NOMO-1 treated with DMSO at 0.1 percent for 48 hours (cell line): ENCODE data around the gene ACVR2B.
"Not testable (repeated sequence)": the region's sequence is repeated elsewhere in the genome, so short reads cannot be mapped to it uniquely, and the experiment has no call there.

Experiments used
- DNase-seq: peaks from one replicate; lab custom pipeline; 2025; ENCODE audit not compliant: unreplicated experiment; lab: John Stamatoyannopoulos, UW

ACVR2B gene

DNA sequence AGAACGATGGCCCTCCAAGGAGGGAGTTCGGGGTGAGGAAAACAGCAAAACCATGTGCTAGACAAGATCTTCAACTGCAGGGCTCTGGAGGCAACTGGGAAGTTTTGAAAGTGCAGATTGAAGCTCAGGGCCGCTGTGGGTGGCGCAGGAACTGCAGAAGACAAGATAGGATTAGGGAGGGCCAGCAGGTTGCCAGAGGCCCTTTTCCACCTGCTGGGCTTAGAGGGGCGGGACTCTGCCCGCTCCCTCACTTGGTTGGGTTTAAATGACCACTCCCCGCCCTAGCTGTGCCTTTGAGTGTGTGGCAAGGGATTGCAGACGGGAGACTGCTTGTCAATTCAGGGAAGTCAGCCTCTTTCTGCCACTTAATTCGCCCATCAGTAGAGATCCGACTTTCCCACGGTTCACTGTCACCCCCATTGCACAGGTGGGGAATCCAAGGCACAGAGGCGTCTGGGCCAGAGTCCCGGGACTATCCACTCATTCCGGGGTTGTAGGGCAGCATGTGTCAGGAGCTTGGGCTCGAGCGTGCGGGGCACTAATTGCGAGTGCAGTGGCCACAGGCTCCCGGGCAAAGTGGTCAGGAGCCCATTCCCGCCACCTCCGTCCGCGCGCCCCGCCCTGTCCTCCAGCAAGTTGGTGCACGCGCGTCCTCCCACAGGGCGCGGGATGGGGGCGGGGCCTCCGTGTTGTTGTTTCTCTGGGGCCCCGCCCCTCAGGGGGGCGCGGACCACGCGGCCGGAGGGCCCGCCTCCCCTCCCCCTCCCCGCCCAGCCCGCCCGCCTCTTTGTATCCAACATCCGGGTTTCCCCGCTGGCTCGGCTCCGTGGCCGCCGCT lies at the start of gene ACVR2B:
TSS of gene ACVR2B (plus strand) at position 816 of the 838 bp plus-strand sequence. CDS start 433 bp downstream, outside the sequence.
- DNase-seq = peak; percentile 69

DNA sequence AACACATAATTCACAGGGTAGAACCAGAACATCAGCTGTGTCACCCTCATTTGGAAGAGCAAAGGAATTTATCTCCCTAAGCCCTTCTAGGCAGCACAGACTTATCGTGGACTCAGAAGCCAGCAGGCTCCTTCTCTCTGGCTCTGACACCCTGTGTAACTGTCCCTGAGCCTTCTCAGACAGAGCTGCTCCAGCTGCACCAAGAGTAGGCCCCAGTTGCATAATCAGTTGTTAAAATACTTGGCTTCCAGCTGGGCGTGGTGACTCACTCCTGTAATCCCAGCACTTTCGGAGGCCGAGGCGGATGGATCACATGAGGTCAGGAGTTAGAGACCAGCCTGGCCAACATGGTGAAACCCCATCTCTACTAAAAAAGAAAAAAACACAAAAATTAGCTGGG lies 49.4 kb upstream of the ACVR2B start:
- DNase-seq = no peak

DNA sequence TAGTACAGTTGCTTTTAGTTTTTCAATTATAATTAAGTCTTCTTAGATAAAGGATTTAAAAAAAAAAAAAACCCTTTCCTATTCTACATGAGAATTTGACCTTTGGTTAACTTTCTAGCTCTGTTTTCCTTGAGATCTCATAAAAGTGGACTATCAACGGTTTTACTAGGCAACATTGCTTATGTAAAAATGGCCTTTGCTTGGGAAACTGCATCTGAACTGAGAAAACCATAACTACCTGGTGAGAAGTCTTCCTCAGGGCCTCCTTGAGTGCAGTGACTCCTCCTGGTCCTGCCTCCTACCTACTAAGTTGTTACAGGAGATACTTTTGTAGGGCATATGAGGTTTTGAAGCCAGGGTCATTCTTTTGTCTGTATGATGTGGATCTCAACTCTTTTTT lies 42.1 kb upstream of the ACVR2B start:
- DNase-seq = no peak

DNA sequence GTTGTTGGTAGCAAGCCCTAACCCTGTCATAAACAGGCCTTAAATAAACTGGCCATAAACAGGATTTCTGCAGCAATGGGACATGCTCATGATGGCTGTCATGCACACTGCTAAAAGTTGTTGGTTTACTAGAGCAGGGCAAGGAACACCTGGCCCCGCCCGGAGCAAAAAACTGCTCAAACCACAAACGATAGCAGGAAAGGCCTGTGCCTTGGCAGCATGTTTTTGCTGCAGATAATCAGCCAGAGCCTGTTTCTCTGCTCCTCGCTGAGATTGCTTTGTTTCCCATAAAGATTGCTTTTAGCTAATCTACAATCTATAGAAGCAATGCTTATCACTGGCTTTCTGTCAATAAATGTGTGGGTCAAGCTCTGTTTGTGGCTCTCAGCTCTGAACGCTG lies 32.9 kb upstream of the ACVR2B start:
- not testable (repeated sequence) for DNase-seq

DNA sequence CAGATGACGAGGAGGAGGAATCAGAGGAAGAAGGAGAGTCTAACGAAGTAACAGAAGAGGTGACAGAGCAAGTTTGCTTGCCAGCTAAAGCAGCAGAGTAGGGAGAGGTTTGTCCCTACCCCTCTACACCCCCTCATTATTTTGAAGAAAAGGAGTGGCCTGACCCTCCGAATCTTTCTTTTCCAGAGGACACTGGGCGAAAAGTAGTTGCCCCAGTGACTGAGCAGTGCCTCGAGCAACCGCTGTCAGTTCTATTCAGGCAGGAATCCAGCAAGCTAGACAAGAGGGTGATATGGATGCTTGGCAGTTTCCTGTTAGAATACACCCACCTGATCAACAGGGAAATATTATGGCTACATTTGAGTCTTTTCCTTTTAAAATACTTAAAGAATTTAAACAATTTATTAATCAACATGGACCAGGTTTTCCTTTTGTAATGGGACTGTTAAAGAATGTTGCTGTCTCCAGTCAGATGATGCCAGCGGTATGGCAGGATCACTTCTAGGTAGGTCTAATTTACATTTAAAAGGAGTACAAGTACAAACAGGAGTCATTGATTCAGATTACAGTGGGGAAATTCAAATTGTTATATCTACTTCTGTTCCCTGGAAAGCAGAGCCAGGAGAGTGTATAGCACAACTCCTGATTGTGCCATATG lies 31.9 kb upstream of the ACVR2B start:
- DNase-seq = no peak

DNA sequence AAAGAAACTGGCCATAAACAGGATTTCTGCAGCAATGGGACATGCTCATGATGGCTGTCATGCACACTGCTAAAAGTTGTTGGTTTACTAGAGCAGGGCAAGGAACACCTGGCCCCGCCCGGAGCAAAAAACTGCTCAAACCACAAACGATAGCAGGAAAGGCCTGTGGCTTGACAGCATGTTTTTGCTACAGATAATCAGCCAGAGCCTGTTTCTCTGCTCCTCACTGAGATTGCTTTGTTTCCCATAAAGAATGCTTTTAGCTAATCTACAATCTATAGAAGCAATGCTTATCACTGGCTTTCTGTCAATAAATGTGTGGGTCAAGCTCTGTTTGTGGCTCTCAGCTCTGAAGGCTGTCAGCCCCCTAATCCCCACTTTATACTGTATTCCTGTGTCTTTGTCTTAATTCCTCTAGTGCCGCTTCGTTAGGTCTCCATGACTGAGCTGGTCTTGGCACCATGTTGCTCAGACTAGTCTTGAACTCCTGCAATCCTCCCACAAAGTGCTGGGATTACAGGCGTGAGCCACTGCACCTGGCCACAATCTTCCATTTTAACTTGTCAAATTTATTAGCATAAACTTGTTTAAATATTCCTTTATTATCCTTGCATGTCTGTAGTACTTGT lies 26.8 kb upstream of the ACVR2B start:
- DNase-seq = not testable (repeated sequence)

DNA sequence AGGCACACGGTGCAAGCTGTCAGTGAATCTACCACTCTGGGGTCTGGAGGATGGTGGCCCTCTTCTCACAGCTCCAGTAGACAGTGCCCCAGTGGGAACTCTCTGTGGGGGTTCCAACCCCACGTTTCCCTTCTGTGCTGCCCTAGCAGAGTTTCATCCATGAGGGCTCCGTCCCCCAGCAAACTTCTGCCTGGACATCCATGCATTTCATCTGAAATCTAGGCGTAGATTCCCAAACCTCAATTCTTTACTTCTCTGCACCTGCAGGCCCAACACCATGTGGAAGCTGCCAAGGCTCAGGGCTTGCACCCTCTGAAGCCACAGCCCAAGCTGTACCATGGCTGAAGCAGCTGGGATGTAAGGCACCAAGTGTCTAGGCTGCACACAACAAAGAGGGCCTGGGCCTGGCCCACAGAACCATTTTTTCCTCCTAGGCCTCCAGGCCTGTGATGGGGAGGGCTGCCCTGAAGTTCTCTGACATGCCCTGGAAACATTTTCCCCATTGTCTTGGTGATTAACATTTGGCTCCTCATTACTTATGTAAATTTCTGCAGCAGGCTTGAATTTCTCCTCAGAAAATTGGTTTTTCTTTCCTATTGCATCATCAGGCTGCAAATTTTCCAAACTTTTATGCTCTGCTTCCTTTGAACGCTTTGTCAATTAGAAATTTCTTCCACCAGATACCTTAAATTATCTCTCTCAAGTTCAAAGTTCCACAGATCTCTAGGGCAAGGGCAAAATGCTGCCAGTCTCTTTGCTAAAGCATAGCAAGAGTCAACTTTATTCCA lies 20.6 kb upstream of the ACVR2B start:
- DNase-seq = not testable (repeated sequence)

DNA sequence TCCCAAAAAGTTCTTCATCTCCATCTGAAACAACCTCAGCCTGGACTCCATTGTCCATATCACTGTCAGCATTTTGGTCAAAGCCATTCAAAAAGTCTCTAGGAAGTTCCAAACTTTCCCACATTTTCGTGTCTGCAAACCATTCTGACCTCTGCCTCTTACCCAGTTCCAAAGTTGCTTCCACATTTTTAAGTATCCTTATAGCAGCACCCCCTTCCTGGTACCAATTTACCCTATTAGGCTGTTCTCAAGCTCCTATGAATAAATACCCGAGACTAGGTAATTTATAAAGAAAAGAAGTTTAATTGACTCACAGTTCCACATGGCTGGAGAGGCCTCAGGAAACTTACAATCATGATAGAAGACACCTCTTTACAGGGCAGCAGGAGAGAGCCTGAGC lies 20.0 kb upstream of the ACVR2B start:
- not testable (repeated sequence) for DNase-seq

DNA sequence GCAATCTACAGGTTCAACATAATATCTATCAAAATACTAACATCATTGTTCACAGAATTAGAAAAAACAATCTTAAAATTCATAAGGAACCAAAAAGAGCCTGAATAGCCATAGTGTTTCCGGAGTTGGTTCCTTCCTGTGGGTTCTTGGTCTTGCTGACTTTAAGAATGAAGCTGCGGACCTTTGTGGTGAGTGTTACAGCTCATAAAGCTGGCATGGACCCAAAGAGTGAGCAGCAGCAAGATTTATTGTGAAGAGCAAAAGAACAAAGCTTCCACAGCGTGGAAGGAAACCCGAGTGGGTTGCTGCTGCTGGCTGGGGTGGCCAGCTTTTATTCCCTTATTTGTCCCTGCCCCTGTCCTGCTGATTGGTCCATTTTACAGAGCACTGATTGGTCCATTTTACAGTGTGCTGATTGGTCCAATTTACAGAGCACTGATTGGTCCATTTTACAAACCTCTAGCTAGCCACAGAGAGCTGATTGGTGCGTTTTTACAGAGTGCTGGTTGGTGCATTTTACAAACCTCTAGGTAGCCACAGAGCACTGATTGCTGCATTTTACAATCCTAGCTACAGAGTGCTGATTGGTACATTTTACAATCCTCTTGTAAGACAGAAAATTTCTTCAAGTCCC lies 15.1 kb upstream of the ACVR2B start:
- peak; percentile 46 for DNase-seq

DNA sequence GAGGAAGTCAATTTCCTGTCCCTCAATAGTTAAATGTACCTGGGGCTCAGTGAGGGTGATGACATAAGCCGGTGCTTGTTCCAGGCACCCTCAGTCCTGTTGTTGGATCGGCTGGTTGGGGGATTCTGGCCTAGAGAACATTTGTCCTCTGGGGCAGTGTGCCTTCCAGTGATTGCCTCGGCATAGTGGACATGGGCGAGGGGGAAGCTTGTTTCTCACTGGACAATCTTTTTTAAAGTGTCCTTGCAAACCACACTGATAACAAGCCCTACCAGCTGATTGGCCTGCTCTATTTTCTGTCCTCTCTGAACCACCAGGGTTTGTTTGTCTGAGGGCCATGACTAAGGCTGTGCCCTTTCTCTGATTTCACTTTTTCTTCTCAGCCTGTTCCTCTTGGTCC lies 10.5 kb upstream of the ACVR2B start:
- not testable (repeated sequence) for DNase-seq

DNA sequence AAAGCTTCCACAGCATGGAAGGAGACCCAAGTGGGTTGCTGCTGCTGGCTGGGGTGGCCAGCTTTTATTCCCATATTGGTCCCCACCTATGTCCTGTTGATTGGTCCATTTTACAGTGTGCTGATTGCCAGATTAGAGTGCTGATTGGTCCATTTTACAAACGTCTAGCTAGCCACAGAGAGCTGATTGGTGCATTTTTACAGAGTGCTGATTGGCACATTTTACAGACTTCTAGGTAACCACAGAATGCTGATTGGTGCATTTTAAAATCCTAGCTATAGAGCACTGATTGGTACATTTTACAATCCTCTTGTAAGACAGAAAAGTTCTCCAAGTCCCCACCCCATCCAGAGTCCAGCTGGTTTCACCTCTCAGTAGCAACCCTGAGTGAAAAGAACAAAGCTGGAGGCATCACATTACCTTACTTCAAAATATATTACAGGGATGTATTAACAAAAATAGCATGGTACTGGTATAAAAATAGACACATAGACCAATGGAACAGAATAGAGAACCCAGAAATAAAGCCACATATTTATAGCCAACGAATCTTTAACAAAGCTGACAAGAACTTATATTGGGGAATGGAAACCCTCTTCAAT lies 7.5 kb upstream of the ACVR2B start:
- DNase-seq = no peak

DNA sequence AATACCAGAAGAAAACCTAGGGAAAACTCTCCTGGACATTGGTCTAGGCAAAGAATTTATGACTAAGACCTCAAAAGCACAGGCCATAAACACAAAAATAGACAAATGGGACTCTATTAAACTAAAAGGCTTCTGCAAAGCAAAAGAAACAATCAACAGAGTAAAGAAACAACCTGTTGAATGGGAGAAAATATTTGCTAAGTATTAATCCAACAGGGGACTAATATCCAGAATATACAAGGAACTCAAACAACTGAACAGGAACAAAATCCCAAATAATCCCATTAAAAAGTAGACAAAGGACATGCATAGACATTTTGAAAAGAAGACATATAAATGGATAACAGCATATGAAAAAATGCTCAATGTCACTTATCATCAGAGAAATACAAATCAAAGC lies 6.9 kb upstream of the ACVR2B start:
- DNase-seq = no peak

DNA sequence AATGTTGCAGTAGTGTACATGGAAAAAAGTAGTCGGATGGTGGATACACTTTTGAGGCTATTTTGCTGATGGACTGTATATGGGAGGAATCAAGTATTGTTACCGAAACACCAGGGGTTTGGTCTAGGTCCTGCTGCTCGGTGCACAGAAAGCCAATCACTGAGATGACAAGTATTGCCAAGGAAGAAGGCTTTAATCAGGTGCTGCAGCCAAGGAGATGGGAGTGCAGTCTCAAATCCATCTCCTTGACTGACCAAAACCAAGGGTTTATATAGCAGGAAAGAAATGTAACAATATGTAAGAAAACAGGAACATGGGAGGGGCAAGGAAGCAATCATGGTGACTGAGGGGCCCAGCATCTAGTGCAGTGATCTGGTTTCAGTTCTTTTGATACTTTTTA lies 2.8 kb upstream of the ACVR2B start:
- DNase-seq = no peak

DNA sequence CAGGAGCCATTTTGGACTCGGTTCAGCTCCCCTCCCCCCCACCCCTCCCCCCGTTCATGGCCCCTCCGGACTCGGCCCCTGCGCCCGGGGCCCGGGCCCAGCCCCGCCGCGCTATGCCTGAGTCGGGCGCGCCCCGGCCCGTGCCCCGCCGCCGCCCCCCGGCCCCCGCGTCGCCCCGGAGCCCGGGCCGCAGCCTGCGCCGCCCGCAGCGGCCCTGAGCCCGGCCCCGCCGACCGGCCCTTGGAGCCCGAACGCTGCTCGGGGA lies 155 bp downstream of the ACVR2B start:
- DNase-seq = no peak

DNA sequence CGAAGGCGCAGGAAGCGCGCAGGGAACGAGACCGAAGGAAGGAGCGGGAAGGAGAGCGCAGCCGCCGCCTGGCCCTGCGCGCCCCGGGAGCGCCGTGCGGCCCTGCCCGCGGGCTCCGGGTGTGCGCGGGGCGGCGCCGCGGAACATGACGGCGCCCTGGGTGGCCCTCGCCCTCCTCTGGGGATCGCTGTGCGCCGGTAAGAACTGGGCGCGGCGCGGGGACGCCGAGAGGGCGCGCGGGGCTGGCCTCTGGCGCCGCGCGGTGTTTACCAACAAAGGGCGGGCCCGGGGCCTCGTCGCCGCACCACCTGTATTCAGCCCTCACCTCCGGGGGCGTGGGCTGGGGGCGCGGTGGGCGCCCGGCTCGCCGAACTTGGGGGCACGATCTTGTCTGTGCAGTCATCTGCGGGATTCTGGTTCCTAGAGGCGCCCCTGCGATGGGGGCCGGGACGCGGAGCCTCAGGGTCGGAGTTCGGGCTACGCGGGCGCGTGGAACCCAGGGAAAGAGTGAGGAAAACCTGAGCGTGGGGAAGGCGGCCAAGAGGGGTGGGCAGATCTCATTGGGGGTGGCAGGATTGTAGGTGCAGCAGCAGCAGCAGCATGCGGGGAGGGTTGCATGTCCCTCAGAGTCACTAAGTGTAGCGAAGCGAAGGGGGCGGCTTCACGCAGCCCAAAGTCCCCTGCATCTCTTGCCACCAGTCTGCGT lies 641 bp downstream of the ACVR2B start:
- no peak for DNase-seq

DNA sequence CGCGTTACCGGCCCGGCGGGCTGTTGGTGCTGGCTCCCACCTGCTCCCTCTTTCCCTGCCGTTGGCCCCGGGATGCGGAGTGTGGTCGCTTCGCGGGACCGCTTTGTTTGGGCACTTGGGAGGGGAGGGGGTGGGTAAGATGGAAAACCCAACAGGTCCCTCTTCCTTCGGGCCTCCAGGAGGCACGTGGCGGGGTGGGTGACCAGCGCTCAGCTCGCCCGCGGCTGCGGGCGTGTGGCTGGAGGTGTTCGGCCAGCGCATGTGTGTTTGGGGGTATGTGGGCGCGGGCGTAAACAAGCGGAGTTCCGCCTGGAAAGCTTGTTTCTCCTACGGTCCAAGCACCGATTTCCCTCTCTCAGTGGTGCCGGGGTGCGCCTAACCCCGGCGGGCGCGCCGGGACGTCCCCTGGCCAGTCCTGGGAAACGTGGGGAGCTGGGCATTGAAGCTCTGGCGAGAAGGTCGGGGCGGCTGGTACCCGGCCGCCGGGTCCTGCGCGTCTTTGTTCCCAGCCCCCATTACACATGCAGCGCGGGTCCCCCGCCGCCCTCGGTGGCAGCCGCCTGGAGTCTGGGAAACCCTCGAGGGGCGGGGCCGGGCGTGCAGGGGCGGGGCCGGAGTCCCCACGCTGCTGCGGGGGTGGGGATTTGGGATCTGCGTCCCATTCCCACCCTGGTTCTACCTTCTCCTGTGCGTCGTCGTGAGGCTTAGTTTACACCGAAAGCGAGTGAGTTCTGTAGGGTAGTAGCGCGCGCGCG lies 1.4 kb downstream of the ACVR2B start:
- peak; percentile 40 for DNase-seq

DNA sequence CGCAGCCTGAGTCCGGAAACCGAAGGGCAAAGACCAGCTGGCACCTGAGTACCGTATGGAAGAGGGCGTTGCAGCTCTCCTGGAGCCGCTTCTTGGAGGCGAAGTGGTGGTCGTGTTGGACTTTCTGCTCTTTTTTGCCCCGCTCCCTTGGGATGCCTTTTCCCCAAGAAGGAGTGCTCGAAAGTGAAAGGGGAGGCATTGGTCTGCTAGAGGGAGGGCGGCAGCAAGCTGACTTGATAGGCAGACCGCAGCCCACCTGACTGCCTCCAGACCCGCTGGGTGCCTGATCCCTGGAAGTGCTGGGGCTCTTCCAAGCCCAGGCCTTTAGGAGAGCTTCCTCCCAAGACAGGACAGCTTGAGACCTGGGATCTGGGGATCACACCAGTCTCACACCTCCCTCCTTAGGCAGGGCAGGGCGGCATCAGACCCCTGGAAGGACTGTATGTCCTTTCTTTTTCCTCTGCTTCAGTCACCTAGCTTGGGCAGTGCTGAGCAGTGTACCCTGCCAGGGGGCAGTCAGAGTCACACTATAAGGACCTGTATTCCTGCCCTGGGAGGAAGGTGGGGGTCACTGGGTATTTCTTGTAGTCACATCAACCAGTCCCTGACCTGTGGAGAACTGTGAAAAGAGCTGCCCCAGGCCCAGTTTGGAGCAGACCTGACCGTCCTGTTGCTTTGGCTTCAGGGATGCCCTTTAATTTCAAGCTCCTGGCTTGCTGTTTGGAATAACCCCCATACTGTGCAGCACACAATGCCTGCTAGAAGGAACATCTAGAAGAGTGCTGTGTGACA lies 2.1 kb downstream of the ACVR2B start:
- no peak for DNase-seq
